ENCODE measurements around the gene HDAC7. TPM values are rescaled to one million over a fixed set of nuclear protein-coding genes. Genes with fewer than 3 reads are reported as not detected.

The HDAC7 gene
- total and polyA plus RNA-seq, 2 of the 13 experiments (the other 11 are each of a cell fraction or from before 2014, with no cell fraction given): 4.6 to 10.8 TPM

DNA sequence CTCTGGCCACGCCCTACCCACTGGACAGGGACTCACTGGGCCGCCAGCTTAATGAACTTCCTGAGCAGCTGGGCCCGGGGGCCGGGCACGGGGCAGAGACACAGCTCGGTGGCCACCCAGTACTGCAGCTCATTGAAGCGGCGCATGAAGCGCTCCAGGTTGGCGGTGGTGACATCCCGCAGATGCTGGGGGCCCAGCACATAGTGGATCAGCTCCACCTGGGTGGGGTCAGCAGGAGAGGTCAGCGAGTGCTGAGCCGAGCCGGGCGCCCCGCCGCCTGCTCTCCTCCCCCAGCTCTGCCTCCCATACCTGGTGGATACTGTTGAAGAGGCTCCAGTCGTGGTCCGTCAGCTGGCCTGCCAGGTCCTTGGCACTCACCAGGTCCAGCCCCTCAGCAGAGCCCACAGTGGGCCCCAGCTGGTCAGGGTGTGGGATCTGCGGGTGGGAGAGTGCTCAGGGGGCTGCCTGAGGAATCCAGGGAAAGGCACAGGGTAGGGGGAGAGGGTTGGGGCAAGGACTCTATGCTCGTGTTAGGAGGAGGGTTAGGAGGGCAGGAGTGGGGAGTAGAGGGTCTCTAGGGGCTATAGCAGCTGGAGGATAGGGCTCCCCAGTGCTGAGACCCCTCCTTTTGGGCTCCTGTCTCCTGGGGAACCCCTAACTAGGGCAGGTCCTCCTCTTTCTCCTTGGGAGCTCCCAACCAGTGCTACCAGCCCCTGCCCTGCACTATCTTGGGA, 78.9 kb downstream of the HDAC7 start (continued):
- TF ChIP-seq LCORL (IDR thresholded peaks at IDR 0.05): no peak
- no peak for TF ChIP-seq LCORL (CRISPR knock-in tag; IDR thresholded peaks at IDR 0.05)
- TF ChIP-seq MTF1 (CRISPR knock-in tag; IDR thresholded peaks at IDR 0.05): no peak
- no peak for TF ChIP-seq ZNF558 (CRISPR knock-in tag; IDR thresholded peaks at IDR 0.05; ENCODE audit: borderline replicate concordance)
- TF ChIP-seq ZBTB21 (CRISPR knock-in tag; IDR thresholded peaks at IDR 0.05): no peak
- TF ChIP-seq PCBP1 (IDR thresholded peaks at IDR 0.05; ENCODE audit: borderline replicate concordance, low read depth, low read length): no peak

DNA sequence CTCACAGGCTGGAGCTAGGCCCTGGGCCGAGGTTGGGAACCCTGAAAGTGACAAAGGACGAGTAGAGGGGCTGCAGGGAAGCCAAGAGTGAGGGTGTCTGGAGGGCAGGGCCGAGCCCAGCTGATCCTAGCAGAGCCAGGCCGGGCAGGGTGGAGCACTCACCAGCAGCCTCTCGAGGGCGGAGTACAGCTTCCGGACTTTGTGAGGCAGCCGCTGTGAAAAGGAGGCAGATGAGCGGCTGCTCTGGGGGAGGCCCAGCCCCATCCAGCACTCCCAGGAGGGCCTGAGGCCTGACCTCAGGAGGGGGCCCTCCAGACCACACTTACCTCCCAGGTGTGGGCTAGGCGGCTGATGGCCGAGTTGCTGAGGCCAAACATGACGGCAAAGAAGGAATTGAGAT, 79.7 kb downstream of the HDAC7 start:
- Histone ChIP-seq H2AFZ (ENCODE audit: low read length) (no peak overlapping the region), H3K9ac (ENCODE audit: insufficient read depth, low read depth, low read length) (no peak overlapping the region), H3K36me3 (replicated peaks in 1 of 2; ENCODE audit: control insufficient read depth in 1 of 2, insufficient read depth in 2 of 2, low read length in 2 of 2) (no peaks in the 10 kb centered on the region), H3K9me3 (ENCODE audit: low read length) (no peaks in the 10 kb centered on the region), H3K27me3 (ENCODE audit: control insufficient read depth in 1 of 2, insufficient read depth in 2 of 2, low read length in 2 of 2) (peaks cover 10 to 39% of the 10 kb centered on the region in 2 experiments), H3K27ac (ENCODE audit: extremely low read length, insufficient read depth, low read length) (no peak overlapping the region), H4K20me1 (ENCODE audit: insufficient read depth, low read length) (no peaks in the 10 kb centered on the region), H3K4me1 (ENCODE audit: insufficient read depth, low read length) (peaks cover 32% of the 10 kb centered on the region), H3K79me2 (ENCODE audit: insufficient read depth, low read length) (no peaks in the 10 kb centered on the region), H3K4me3 (replicated peaks in 1 of 3; ENCODE audit: insufficient read depth in 1 of 3, low read depth in 2 of 3, low read length in 3 of 3) (peak overlapping the region in 1 of 3 experiments; percentile 24; a peak in 1 of 6 replicates), H3K4me2 (ENCODE audit: low read depth, low read length) (peak overlapping the region; percentile 52)
- ChIA-PET POLR2A (interaction anchor here (1.1 kb wide), 2 partner anchors 34 to 81 kb away, joined by 3 to 6 read pairs; partner anchors contain the start of gene RPAP3), CTCF (ENCODE audit: low intra/inter-chr PET ratio, low total read pairs) (no interaction called here)
- DNase-seq (ENCODE audit: low spot score): peak; percentile 15
- intact Hi-C loops (cut with micrococcal nuclease; ENCODE audit: unreplicated experiment): no loop called here
- BruUV-seq (replicated peaks): no TSS peak
- no peak for FAIRE-seq
- in situ Hi-C loops (cut with HindIII; ENCODE audit: extremely low pct_ligation_motif_present, low pct_unique_long_range_greater_than_20kb): loop anchor here (5.0 kb wide), 1 partner anchor 37 kb away; no protein-coding TSS in a partner anchor
- ATAC-seq: peak; percentile 64
- WGBS (ENCODE audit: low lambda C conversion rate): 6% methylated on average over 11 of the region's 12 CpGs
- TF ChIP-seq ZFY (CRISPR knock-in tag; IDR thresholded peaks at IDR 0.05) (0 out of 2 replicates have a peak, but pooled peaks have one; percentile 29), ZNF263 (CRISPR knock-in tag; IDR thresholded peaks at IDR 0.05) (peak; percentile 99), MZF1 (CRISPR knock-in tag; IDR thresholded peaks at IDR 0.05; ENCODE audit: borderline replicate concordance) (no peak), ZFX (CRISPR knock-in tag; IDR thresholded peaks at IDR 0.05; ENCODE audit: low read depth) (0 out of 2 replicates have a peak, but pooled peaks have one; percentile 22)
- TF ChIP-seq, protein P1, sequence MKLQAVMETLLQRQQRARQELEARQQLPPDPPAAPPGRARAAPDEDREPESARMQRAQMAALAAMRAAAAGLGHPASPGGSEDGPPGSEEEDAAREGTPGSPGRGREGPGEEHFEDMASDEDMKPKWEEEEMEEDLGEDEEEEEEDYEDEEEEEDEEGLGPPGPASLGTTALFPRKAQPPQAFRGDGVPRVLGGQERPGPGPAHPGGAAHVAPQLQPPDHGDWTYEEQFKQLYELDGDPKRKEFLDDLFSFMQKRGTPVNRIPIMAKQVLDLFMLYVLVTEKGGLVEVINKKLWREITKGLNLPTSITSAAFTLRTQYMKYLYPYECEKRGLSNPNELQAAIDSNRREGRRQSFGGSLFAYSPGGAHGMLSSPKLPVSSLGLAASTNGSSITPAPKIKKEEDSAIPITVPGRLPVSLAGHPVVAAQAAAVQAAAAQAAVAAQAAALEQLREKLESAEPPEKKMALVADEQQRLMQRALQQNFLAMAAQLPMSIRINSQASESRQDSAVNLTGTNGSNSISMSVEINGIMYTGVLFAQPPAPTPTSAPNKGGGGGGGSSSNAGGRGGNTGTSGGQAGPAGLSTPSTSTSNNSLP (IDR thresholded peaks at IDR 0.05; ENCODE audit: low read depth, low read length): no peak
- TF ChIP-seq, protein P2, sequence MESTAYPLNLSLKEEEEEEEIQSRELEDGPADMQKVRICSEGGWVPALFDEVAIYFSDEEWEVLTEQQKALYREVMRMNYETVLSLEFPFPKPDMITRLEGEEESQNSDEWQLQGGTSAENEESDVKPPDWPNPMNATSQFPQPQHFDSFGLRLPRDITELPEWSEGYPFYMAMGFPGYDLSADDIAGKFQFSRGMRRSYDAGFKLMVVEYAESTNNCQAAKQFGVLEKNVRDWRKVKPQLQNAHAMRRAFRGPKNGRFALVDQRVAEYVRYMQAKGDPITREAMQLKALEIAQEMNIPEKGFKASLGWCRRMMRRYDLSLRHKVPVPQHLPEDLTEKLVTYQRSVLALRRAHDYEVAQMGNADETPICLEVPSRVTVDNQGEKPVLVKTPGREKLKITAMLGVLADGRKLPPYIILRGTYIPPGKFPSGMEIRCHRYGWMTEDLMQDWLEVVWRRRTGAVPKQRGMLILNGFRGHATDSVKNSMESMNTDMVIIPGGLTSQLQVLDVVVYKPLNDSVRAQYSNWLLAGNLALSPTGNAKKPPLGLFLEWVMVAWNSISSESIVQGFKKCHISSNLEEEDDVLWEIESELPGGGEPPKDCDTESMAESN (CRISPR knock-in tag; conservative IDR thresholded peaks at IDR 0.05): peak; percentile 74; the same call in 1 of the 2 replicates
- TF ChIP-seq, protein P3, sequence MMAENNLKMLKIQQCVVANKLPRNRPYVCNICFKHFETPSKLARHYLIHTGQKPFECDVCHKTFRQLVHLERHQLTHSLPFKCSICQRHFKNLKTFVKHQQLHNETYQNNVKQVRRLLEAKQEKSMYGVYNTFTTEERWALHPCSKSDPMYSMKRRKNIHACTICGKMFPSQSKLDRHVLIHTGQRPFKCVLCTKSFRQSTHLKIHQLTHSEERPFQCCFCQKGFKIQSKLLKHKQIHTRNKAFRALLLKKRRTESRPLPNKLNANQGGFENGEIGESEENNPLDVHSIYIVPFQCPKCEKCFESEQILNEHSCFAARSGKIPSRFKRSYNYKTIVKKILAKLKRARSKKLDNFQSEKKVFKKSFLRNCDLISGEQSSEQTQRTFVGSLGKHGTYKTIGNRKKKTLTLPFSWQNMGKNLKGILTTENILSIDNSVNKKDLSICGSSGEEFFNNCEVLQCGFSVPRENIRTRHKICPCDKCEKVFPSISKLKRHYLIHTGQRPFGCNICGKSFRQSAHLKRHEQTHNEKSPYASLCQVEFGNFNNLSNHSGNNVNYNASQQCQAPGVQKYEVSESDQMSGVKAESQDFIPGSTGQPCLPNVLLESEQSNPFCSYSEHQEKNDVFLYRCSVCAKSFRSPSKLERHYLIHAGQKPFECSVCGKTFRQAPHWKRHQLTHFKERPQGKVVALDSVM (CRISPR knock-in tag; IDR thresholded peaks at IDR 0.05): peak; percentile 89

Measured in HepG2 (cell line).